Measurements from ENCODE around the gene TARBP2.
A peak's percentile ranks its signal among the peaks of the same experiment; 100 is the strongest.

Gene TARBP2

GRCh38 chr12:53497461-53497860 lies 3.6 kb upstream of the TARBP2 start:
- no peak for DNase-seq

GRCh38 chr12:53498235-53498630 lies 2.9 kb upstream of the TARBP2 start:
- DNase-seq, result peak; percentile 26

- peak; percentile 67 for DNase-seq
Observed at GRCh38 chr12:53499266-53500141, 1.6 kb upstream of the TARBP2 start, which contains the start of gene MAP3K12. Gene MAP3K12 (minus strand): TSS chr12:53499458. CDS start chr12:53487391, 12,067 bp downstream.

GRCh38 chr12:53500142-53500775 lies 824 bp upstream of the TARBP2 start:
- DNase-seq, result no peak

- DNase-seq, result no peak
Observed at GRCh38 chr12:53501615-53502181, 615 bp downstream of the TARBP2 start.

GRCh38 chr12:53502331-53502730 lies 1.2 kb downstream of the TARBP2 start:
- no peak for DNase-seq

- no peak for DNase-seq
Observed at GRCh38 chr12:53502983-53503728, 2.1 kb downstream of the TARBP2 start.

GRCh38 chr12:53504004-53504920 lies 3.2 kb downstream of the TARBP2 start:
- DNase-seq, result no peak

GRCh38 chr12:53505086-53505485 lies 4.0 kb downstream of the TARBP2 start:
- no peak for DNase-seq

GRCh38 chr12:53505555-53506449 lies 4.7 kb downstream of the TARBP2 start:
- DNase-seq, result no peak

GRCh38 chr12:53506450-53506785 lies 5.3 kb downstream of the TARBP2 start:
- DNase-seq, result no peak

GRCh38 chr12:53506881-53507602 lies 6.0 kb downstream of the TARBP2 start, which contains the start of gene NPFF:
Gene NPFF (minus strand): TSS chr12:53507484. CDS start chr12:53507474, 10 bp downstream.
- DNase-seq, result no peak

- no peak for DNase-seq
Observed at GRCh38 chr12:53507603-53507885, 6.5 kb downstream of the TARBP2 start.

- DNase-seq, result peak; percentile 87
Observed at GRCh38 chr12:53508534-53509170, 7.6 kb downstream of the TARBP2 start.

- no peak for DNase-seq
Observed at GRCh38 chr12:53510181-53510812, 9.2 kb downstream of the TARBP2 start.

GRCh38 chr12:53513712-53514410 lies 12.8 kb downstream of the TARBP2 start:
- no peak for DNase-seq

GRCh38 chr12:53514628-53515290 lies 13.7 kb downstream of the TARBP2 start:
- DNase-seq, result no peak

GRCh38 chr12:53515291-53515680 lies 14.2 kb downstream of the TARBP2 start:
- no peak for DNase-seq

Data from CD4-positive, alpha-beta T cell treated with Interleukin-17A for 1 hour (primary cell).